ENCODE data around the gene SLC23A3.

DNA sequence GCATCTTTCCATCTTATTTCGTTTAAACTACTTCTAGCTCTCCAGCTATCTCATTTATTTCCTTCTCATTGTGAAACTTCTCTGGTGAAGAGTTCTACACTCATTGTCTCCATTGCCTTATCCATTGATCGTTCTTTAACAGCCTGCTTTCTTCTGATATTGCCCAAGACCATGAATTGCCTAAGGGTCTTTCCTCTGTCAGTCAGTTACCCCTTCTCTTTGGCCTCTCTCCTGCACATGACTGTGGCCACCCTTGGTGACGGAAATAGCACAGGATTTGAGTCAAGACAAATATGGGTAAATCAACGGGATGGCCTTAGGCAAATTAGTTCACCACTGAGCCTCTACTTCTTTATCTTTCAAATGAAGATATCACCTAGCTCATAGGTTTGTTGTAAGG is 35.9 kb downstream of the SLC23A3 start:
- TF ChIP-seq, protein P1, sequence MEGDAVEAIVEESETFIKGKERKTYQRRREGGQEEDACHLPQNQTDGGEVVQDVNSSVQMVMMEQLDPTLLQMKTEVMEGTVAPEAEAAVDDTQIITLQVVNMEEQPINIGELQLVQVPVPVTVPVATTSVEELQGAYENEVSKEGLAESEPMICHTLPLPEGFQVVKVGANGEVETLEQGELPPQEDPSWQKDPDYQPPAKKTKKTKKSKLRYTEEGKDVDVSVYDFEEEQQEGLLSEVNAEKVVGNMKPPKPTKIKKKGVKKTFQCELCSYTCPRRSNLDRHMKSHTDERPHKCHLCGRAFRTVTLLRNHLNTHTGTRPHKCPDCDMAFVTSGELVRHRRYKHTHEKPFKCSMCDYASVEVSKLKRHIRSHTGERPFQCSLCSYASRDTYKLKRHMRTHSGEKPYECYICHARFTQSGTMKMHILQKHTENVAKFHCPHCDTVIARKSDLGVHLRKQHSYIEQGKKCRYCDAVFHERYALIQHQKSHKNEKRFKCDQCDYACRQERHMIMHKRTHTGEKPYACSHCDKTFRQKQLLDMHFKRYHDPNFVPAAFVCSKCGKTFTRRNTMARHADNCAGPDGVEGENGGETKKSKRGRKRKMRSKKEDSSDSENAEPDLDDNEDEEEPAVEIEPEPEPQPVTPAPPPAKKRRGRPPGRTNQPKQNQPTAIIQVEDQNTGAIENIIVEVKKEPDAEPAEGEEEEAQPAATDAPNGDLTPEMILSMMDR (IDR thresholded peaks at IDR 0.05; ENCODE audit: low read length), result no peak
- TF ChIP-seq EZH2 (IDR thresholded peaks at IDR 0.05; ENCODE audit: borderline replicate concordance, low read length), result no peak
